Measurements from ENCODE around the gene KATNAL1.

DNA sequence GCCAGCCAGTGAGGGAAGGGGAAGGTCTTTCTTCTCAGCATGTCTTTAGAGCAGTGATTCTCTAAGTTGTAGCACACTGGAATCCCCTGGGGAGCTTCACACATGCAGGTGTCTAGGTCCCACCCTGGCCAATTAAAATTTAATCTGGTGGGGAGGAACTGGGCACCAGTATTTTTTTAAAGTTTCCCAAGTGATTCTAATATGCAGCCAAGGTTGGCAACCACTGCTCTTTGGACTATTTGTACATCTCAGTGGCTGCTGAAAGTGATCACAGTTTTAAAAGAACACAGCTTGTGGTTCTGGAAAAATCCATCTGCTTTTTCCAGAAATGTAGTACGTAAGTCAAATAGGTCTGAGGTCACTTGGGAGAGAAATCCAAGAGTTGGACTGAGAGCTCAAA, 10.7 kb upstream of the KATNAL1 start:
- TF ChIP-seq, protein P1, sequence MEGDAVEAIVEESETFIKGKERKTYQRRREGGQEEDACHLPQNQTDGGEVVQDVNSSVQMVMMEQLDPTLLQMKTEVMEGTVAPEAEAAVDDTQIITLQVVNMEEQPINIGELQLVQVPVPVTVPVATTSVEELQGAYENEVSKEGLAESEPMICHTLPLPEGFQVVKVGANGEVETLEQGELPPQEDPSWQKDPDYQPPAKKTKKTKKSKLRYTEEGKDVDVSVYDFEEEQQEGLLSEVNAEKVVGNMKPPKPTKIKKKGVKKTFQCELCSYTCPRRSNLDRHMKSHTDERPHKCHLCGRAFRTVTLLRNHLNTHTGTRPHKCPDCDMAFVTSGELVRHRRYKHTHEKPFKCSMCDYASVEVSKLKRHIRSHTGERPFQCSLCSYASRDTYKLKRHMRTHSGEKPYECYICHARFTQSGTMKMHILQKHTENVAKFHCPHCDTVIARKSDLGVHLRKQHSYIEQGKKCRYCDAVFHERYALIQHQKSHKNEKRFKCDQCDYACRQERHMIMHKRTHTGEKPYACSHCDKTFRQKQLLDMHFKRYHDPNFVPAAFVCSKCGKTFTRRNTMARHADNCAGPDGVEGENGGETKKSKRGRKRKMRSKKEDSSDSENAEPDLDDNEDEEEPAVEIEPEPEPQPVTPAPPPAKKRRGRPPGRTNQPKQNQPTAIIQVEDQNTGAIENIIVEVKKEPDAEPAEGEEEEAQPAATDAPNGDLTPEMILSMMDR (IDR thresholded peaks at IDR 0.05): no peak
- no peak for TF ChIP-seq POLR2A (IDR thresholded peaks at IDR 0.05)

Measured in prostate gland (tissue), 2 donors.